ENCODE results near the gene MAD1L1. TPM values are rescaled to one million over a fixed set of nuclear protein-coding genes. Genes with fewer than 3 reads are reported as not detected.
"Not testable (repeated sequence)": the region's sequence is repeated elsewhere in the genome, so short reads cannot be mapped to it uniquely, and the experiment has no call there.

The MAD1L1 gene
- total RNA-seq, 4 donors from 2014 or later: 18.4 to 39.1 (median 25.7) TPM

DNA sequence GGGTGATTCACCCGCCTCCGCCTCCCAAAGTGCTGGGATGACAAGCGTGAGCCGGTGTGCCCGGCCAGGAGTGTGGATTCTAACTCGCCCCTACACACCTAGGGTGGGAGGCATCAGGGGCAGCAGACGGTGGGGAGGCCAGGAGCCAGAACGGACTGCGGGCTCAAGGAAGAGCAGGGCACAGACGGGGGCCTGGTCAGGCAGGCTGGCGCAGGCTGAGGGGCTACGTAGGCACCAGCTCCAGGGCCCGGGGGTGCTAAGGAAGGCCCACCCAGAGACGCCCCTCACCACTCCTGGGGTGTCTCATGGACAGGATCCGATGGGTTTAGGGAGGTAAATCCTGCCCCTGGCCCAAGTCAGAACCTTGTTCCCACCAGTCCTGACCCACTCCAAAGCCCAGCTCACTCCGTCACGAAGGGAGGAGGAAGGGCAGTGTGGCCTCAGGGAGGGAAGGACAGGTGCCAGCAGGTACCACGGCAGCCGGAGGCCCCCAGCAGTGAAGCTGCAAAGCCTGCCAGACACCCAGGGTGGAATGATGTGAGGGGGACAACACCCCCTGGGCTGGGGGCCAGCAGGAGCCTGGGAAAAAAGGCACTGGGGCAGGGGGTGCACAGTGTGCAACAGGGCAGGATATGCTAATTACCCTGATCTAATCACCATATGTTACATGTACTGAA lies 251.4 kb downstream of the MAD1L1 start:
- ATAC-seq (ENCODE audit: low FRiP score) (no peak), DNase-seq (ENCODE audit: low spot score) (no peak)
- no peak for TF ChIP-seq CTCF (IDR thresholded peaks at IDR 0.05)

DNA sequence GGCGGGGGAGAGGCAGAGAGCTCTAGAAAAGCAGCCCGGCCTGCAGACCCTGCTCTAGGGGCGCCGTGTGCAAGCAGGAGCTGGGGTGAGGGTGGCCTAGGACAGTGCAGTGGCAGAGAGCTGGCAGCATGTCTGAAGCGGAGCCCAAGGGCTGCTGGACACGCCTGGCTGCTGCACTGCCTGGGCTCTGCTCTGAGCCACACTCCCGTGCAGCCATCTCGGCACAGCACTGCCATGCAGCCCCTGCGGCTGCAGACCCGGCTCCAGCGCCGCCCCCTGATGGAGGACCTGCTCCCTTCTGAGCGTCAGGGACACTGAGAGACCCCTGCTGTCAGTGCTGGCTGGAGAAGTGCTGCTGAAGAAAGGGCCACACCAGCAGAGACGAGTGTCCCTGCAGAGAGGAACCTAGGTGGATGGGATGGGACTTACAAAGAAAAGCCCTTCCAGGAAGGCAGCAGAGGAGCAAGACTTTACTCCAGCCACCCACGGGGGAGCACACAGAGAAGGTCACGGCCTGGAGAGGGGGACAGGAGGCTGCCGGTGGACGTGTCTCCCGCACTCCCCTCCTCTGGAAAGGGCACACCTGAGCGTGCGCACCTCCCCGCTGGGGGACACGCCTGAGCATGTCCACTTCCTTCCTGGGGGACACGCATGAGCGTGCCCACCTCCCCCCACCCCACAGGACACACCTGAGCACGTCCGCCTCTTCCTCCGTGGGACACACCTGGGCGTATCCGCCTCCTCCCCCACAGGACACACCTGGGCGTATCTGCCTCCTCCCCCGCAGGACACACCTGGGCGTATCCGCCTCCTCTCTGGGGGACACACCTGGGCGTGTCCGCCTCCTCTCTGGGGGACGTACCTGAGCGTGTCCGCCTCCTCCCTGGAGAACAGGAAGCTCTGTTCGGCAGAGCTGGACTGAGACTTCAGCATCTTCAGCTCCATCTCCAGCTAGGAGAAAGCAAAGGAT lies 252.9 kb downstream of the MAD1L1 start:
- no peak for TF ChIP-seq CTCF (IDR thresholded peaks at IDR 0.05)
- no peak for DNase-seq (ENCODE audit: low spot score)
- no peak for ATAC-seq (ENCODE audit: low FRiP score)

- no peak for ATAC-seq (ENCODE audit: low FRiP score)
- DNase-seq (ENCODE audit: low spot score): no peak
- TF ChIP-seq CTCF (IDR thresholded peaks at IDR 0.05): no peak
Measured at GRCh38 chr7:1978656-1979590, 253.8 kb downstream of the MAD1L1 start.

DNA sequence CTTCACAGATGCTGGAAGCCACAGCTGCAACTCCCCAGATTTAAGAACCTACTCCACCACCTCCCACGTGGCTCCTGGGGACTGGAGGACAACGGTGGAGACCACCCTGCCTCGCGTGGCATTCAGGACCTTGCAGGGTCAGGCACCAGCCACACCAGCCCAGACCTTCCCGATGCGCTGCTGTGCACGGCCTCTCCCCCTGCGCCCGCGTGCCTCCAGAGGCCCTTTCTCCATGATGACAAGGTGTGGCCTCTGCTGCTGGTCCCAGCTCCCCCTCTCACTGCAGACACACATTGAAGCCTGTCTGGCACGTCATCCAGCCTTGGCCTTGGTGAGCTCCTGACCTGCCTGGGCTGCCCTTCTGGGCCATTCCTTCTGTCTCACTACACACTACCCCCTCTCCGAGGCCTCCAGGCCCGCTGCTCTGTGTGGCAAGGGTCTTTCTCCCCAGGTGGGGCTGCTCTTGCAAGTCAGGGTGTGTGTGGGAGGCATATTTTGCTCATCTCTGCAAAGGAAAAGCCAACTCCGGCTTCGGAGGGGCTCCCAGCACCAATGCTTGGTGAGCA lies 254.8 kb downstream of the MAD1L1 start:
- no peak for TF ChIP-seq CTCF (IDR thresholded peaks at IDR 0.05)
- DNase-seq (ENCODE audit: low spot score) (no peak), ATAC-seq (ENCODE audit: low FRiP score) (no peak)

DNA sequence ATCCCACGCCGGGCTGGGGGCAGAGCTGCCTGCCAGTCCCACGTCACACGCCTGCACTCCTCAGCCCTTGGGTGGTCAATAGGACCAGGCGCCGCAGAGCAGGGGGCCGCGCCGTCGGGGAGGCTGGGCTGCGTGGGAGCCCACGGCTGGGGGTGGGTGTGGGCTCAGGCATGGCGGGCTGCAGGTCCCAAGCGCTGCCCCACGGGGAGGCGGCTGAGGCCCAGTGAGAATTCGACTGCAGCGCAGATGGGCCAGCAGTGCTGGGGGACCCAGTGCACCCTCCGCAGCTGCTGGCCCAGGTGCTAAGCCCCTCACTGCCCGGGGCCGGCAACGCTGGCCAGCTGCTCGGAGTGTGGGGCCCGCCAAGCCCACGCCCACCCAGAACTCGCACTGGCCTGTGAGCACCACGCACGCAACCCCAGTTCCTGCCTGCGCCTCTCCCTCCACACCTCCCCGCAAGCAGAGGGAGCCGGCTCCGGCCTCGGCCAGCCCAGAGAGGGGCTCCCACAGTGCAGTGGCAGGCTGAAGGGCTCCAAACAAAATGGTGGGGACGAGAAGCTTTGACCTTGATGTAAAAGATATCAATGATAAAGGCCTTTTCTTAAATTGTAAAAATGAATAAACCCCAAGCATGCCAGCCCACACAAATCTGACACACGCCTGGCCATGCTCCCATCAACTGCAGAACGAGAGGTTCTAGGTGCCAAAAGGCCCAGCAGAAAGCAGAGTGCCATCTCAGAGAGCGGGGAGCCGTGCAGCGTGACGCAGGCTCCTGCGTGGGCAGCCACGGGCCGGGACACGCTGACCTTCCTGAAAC lies 255.5 kb downstream of the MAD1L1 start:
- DNase-seq (ENCODE audit: low spot score): no peak
- ATAC-seq (ENCODE audit: low FRiP score): no peak
- TF ChIP-seq CTCF (IDR thresholded peaks at IDR 0.05): no peak

GRCh38 chr7:1976521-1976920 lies 256.2 kb downstream of the MAD1L1 start:
- not testable (repeated sequence) for ATAC-seq (ENCODE audit: low FRiP score); DNase-seq (ENCODE audit: low spot score)
